Measurements from ENCODE around the gene PTPRA.
A peak's percentile ranks its signal among the peaks of the same experiment; 100 is the strongest.

Gene PTPRA

DNA sequence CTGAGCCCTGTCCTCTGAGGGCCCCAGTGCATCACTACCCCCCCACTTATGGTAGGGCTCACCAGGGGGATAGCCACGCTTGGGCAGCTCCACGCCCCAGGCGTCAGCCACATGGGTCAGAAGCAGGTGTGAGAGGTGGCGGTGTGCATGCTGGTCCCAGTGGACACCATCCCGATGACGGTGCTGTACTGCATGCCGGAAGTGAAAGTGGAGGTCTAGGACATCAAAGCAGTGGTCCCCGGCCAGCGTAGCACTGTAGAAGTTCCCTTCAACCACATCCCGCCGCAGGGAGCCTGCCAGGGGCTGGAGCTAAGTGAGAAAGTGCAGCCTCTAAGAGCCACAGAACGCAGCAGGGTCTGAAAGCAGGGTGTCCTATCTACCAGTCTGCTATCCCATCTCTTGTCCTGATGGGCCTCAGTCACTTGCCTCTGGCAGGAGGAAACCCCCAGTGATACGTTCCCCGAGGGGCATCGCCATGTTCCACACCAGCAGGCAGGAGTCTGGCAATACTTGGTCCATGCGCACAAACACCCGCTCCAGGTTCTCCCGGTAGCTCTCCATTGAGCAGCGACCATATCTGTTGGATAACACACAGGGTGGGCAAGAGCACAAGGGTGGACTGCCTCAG is 35.0 kb upstream of the PTPRA start:
- Histone ChIP-seq H3K4me3 (ENCODE audit: low read depth, low read length) (no peak overlapping the region), H3K27me3 (ENCODE audit: control insufficient read depth, insufficient read depth, low read length) (peaks cover 14% of the 10 kb centered on the region), H3K27ac (ENCODE audit: low read depth, low read length) (no peak overlapping the region), H3K9me3 (ENCODE audit: control insufficient read depth, insufficient read depth, low read length) (no peaks in the 10 kb centered on the region), H3K4me1 (ENCODE audit: control insufficient read depth, insufficient read depth, low read length) (0 out of 2 replicates have a peak, but pooled peaks cover 3% of the 10 kb centered on the region), H3K9ac (ENCODE audit: low read depth, low read length) (no peak overlapping the region), H3K36me3 (ENCODE audit: control insufficient read depth, insufficient read depth, low read length) (no peaks in the 10 kb centered on the region)

DNA sequence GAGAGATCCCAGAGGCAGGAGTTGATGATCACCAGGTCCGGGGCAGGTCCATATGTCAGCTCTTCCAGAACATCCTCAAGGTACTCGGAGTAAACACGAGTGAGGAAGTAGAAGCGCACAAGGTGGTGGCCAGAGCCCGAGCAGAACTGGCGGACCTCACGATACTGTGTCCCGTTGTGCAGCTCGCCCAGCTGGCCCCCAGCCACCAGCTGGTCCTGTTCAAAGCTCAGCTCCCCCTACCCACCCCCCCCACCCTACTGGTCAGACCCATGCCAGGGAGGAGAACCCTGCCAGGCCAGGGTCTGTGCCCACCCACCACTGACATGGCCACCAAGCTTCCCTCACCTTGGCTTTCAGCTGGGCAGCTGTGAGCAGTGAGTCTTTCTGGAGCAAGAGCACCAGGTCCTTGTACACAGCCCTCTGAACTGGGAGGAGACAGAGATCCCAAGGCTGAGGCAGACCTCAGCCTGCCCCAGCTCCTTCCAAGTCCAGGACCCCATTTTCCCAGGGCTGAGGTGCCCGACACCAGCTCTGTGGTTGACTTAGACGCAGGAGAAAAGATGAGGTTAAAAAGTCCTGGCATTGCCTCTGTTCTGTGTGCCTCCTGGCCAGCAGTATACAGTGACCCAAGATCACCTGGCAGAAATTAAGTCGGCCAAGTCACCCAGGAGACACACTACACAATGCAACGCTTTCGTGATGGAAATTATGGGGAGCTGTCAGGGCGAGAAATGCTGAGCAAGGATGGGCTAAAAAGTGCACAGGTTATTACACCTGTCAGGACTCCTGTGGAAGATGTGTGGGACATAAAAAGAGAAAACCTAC is 34.2 kb upstream of the PTPRA start:
- H3K4me1 ChIP-seq (ENCODE audit: control insufficient read depth, insufficient read depth, low read length) = 0 out of 2 replicates have a peak, but pooled peaks cover 3% of the 10 kb centered on the region
- no peaks in the 10 kb centered on the region for H3K36me3 ChIP-seq (ENCODE audit: control insufficient read depth, insufficient read depth, low read length)
- no peak overlapping the region for H3K4me3 ChIP-seq (ENCODE audit: low read depth, low read length)
- H3K9ac ChIP-seq (ENCODE audit: low read depth, low read length) = no peak overlapping the region
- no peak overlapping the region for H3K27ac ChIP-seq (ENCODE audit: low read depth, low read length)
- H3K27me3 ChIP-seq (ENCODE audit: control insufficient read depth, insufficient read depth, low read length) = peaks cover 14% of the 10 kb centered on the region
- no peaks in the 10 kb centered on the region for H3K9me3 ChIP-seq (ENCODE audit: control insufficient read depth, insufficient read depth, low read length)

DNA sequence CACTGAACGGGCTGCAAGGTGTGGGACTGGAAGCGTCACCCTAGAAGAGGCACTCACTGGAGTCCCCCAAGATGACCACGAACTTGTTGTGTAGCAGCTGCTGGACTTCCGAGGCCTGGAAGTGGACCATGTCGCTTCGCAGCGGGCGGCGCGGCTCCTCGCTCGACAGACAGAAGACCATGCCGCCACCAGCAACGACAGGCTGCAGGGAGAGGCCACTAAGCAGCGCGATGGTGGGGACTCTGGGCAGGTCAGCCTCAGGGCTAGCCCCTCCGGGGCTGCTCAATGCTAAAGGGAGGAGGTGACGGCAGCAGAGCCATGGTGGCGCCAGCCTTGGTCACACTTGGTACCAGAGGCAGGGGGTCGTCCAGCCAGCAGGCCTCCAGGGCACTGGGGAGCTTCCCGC is 33.5 kb upstream of the PTPRA start:
- Histone ChIP-seq H3K9me3 (ENCODE audit: control insufficient read depth, insufficient read depth, low read length) (no peaks in the 10 kb centered on the region), H3K27ac (ENCODE audit: low read depth, low read length) (no peak overlapping the region), H3K9ac (ENCODE audit: low read depth, low read length) (no peak overlapping the region)

DNA sequence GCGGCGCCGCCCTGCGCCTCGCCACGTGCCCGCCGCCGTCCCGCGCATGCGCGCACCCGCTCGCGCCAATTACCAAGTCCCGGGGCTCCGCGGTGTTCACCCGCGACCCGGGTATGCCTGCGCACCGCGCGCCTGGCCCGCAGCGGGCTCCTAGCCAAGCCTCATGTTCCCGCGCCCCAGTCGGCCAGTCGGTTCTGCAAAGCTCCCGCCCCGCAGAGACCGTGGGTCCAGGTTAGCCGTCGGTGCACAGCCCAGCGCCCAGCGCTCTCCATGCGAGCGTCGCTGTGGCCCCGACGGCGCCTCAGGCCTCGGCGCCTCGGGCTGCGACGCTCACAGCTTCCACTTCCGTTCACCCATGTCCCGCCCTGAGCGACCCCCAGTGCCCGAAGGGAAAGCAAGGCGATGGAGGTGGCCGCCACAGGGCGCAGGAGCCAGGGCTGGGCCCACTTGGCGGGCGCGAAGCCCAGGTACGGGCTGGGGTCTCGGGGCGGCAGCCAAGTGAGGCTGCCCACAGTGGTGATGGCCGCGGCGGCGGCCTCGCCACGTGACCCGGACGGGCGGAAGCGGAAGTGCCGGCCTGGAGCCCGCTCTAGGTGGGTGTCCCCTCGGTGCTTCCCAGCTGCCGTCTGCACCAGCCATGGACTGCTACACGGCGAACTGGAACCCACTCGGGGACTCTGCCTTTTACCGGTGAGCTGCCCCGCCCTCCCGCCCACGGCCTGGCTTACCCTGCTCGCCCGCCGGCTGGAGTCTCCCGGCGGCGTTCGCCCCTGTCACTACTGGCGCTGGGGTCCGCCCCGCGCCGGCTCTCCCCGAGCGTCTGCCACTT is 32.9 kb upstream of the PTPRA start, which contains the start of the genes PCED1A and VPS16:
TSS of gene PCED1A (minus strand) at position 518 of the 829 bp plus-strand sequence. CDS start 743 bp downstream, outside the sequence.
TSS of gene VPS16 (plus strand) at position 608 of the 829 bp plus-strand sequence. CDS start at position 638, 30 bp downstream.
- Histone ChIP-seq H3K9me3 (ENCODE audit: control insufficient read depth, insufficient read depth, low read length) (no peaks in the 10 kb centered on the region), H3K27me3 (ENCODE audit: control insufficient read depth, insufficient read depth, low read length) (peaks cover 14% of the 10 kb centered on the region), H3K4me1 (ENCODE audit: control insufficient read depth, insufficient read depth, low read length) (0 out of 2 replicates have a peak, but pooled peaks cover 3% of the 10 kb centered on the region), H3K27ac (ENCODE audit: low read depth, low read length) (no peak within 1 kb of the TSS), H3K36me3 (ENCODE audit: control insufficient read depth, insufficient read depth, low read length) (no peaks in the 10 kb centered on the region), H3K4me3 (ENCODE audit: low read depth, low read length) (peak within 1 kb of the TSS; percentile 84), H3K9ac (ENCODE audit: low read depth, low read length) (peak within 1 kb of the TSS; percentile 68)

More for the DNA sequence above, 33.5 kb upstream of the PTPRA start:
- Histone ChIP-seq H3K4me1 (ENCODE audit: control insufficient read depth, insufficient read depth, low read length) (0 out of 2 replicates have a peak, but pooled peaks cover 3% of the 10 kb centered on the region), H3K36me3 (ENCODE audit: control insufficient read depth, insufficient read depth, low read length) (no peaks in the 10 kb centered on the region), H3K4me3 (ENCODE audit: low read depth, low read length) (peak overlapping the region; percentile 84; the same call in 1 of the 2 replicates), H3K27me3 (ENCODE audit: control insufficient read depth, insufficient read depth, low read length) (peaks cover 14% of the 10 kb centered on the region)

DNA sequence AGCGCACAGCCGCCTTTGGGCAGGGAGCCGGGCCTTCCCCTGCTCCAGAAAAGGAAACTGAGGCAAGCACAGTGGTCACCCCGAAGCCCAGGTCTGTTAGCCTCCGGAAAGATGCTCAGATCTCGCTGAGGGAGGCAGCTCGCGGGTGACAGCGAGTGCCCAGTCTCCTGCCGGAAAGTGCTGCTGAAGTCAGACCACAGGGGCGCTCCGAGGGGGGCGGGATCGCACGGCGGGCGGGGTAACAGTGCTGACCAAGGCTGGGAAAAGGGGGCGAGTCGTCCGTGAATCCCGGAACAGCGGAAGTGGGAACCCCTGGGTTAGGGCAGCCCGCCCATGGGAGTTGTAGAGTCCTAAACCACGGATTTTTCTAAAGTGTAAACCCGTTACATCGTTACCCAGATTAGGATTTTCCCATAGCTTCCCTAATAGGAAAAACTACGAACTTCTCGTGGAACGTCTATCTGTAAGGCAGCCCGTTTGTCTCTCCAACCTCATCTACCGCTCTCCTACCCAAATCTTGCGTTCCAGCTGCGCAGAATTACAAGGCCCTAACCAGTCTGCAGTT is 32.2 kb upstream of the PTPRA start:
- Histone ChIP-seq H3K9me3 (ENCODE audit: control insufficient read depth, insufficient read depth, low read length) (no peaks in the 10 kb centered on the region), H3K36me3 (ENCODE audit: control insufficient read depth, insufficient read depth, low read length) (no peaks in the 10 kb centered on the region), H3K9ac (ENCODE audit: low read depth, low read length) (no peak overlapping the region), H3K4me3 (ENCODE audit: low read depth, low read length) (peak overlapping the region; percentile 84), H3K27ac (ENCODE audit: low read depth, low read length) (no peak overlapping the region), H3K4me1 (ENCODE audit: control insufficient read depth, insufficient read depth, low read length) (0 out of 2 replicates have a peak, but pooled peaks cover 3% of the 10 kb centered on the region), H3K27me3 (ENCODE audit: control insufficient read depth, insufficient read depth, low read length) (peaks cover 14% of the 10 kb centered on the region)

DNA sequence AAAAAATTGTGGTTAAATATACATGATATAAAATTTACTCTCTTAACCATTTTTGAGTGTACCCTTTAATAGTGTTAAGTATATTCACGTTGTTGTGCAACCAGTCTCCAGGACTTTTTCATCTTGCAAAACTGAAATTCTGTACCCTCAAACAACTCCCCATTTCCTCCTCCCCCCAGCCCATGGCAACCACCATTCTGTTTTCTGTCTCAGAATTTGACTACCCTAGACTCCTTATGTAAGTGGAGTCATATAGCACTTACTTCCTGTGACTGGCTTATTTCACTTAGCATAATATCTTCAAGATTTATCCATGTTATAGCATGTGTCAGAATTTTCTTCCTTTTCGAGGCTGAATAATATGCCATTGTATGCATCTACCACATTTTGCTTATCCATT is 27.7 kb upstream of the PTPRA start:
- Histone ChIP-seq H3K4me1 (ENCODE audit: control insufficient read depth, insufficient read depth, low read length) (0 out of 2 replicates have a peak, but pooled peaks cover 3% of the 10 kb centered on the region), H3K9ac (ENCODE audit: low read depth, low read length) (no peak overlapping the region), H3K36me3 (ENCODE audit: control insufficient read depth, insufficient read depth, low read length) (no peaks in the 10 kb centered on the region), H3K27me3 (ENCODE audit: control insufficient read depth, insufficient read depth, low read length) (no peaks in the 10 kb centered on the region; the same call in none of the 2 replicates), H3K9me3 (ENCODE audit: control insufficient read depth, insufficient read depth, low read length) (no peaks in the 10 kb centered on the region), H3K27ac (ENCODE audit: low read depth, low read length) (no peak overlapping the region), H3K4me3 (ENCODE audit: low read depth, low read length) (no peak overlapping the region)

DNA sequence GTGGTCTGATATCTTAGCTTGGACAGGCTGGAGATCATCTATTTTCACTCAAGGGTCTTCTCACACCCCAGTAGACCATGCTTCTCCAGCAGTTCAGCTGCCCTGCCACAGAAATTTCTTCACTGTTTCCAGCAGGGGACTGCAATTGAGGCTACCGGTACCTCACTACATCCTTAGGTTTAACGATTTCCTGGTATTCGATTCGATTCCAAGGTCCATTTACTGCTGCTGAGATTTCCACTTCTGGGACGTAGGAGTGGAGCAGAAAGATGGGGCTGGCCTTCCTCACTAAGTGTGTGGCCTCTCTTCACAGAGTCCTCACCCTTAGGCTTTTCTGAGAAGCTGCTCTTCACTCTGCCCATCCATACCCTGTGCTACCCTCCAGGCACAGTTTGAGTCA is 26.6 kb upstream of the PTPRA start:
- H3K4me3 ChIP-seq (ENCODE audit: low read depth, low read length) = no peak overlapping the region
- H3K9ac ChIP-seq (ENCODE audit: low read depth, low read length) = no peak overlapping the region

DNA sequence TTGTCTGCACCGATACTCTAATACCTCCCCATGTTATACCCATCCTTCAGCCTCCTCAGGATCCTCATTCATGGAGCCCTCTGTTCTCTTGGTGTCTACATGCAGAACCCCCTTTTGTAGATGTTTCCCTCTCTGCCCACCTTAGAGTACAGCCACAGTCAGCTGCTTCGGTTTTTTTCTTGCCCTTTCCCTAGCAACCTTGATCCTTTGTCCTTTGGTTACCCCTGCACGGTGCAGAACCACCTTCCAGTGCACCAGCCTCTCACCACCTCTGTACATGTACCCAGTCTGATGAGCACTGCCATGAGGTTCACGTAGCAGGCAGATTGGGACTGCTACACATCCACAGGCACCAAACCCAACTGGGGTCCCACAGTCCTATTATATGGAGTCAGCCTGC is 25.5 kb upstream of the PTPRA start:
- Histone ChIP-seq H3K27me3 (ENCODE audit: control insufficient read depth, insufficient read depth, low read length) (no peaks in the 10 kb centered on the region; the same call in 1 of the 2 replicates), H3K9me3 (ENCODE audit: control insufficient read depth, insufficient read depth, low read length) (no peaks in the 10 kb centered on the region), H3K9ac (ENCODE audit: low read depth, low read length) (no peak overlapping the region), H3K27ac (ENCODE audit: low read depth, low read length) (no peak overlapping the region), H3K4me3 (ENCODE audit: low read depth, low read length) (no peak overlapping the region), H3K36me3 (ENCODE audit: control insufficient read depth, insufficient read depth, low read length) (no peaks in the 10 kb centered on the region), H3K4me1 (ENCODE audit: control insufficient read depth, insufficient read depth, low read length) (no peaks in the 10 kb centered on the region)

More for the DNA sequence above, 26.6 kb upstream of the PTPRA start:
- no peak overlapping the region for H3K27ac ChIP-seq (ENCODE audit: low read depth, low read length)
- no peaks in the 10 kb centered on the region for H3K36me3 ChIP-seq (ENCODE audit: control insufficient read depth, insufficient read depth, low read length)
- H3K4me1 ChIP-seq (ENCODE audit: control insufficient read depth, insufficient read depth, low read length) = no peaks in the 10 kb centered on the region
- H3K27me3 ChIP-seq (ENCODE audit: control insufficient read depth, insufficient read depth, low read length) = no peaks in the 10 kb centered on the region; the same call in 1 of the 2 replicates
- no peaks in the 10 kb centered on the region for H3K9me3 ChIP-seq (ENCODE audit: control insufficient read depth, insufficient read depth, low read length)

DNA sequence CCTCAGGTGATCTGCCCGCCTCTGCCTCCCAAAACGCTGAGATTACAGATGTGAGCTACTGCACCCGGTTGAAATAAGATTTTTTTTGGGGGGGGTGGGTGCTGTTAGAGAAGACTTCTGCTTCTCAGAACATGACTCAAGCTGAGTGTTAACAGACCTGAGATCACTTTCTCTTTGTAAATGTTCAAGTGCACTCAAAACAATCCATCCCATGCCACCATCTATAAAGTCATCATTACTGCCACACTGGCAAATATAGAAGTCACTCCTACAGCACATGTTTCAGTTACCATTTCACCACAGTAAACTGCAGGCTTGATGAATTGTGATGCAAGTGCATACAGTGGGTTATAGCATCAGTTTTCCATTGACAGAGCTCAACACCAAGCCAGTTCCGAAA is 23.8 kb upstream of the PTPRA start:
- no peaks in the 10 kb centered on the region for H3K36me3 ChIP-seq (ENCODE audit: control insufficient read depth, insufficient read depth, low read length)
- no peaks in the 10 kb centered on the region for H3K9me3 ChIP-seq (ENCODE audit: control insufficient read depth, insufficient read depth, low read length)
- no peak overlapping the region for H3K4me3 ChIP-seq (ENCODE audit: low read depth, low read length)
- no peak overlapping the region for H3K27ac ChIP-seq (ENCODE audit: low read depth, low read length)
- H3K27me3 ChIP-seq (ENCODE audit: control insufficient read depth, insufficient read depth, low read length) = no peaks in the 10 kb centered on the region; the same call in 1 of the 2 replicates
- no peak overlapping the region for H3K9ac ChIP-seq (ENCODE audit: low read depth, low read length)
- no peaks in the 10 kb centered on the region for H3K4me1 ChIP-seq (ENCODE audit: control insufficient read depth, insufficient read depth, low read length)

DNA sequence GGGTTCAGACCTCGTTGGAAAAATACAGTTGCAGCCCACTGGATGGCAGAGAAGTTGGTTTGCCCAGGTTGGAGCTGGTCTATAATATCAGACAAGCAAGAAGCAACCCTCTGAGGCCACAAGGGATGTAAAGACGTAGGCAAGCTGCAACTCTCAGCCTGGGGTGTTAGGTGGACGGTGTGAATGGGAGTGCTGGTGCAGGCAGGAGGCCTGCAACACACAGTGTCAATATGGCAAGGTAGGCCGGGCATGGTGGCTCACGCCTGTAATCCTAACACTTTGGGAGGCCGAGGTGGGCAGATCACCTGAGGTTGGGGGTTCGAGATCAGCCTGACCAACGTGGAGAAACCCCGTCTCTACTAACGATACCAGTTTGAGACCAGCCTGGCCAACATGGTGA is 22.2 kb upstream of the PTPRA start:
- Histone ChIP-seq H3K27me3 (ENCODE audit: control insufficient read depth, insufficient read depth, low read length) (no peaks in the 10 kb centered on the region; the same call in 1 of the 2 replicates), H3K9ac (ENCODE audit: low read depth, low read length) (no peak overlapping the region), H3K36me3 (ENCODE audit: control insufficient read depth, insufficient read depth, low read length) (no peaks in the 10 kb centered on the region), H3K4me3 (ENCODE audit: low read depth, low read length) (no peak overlapping the region), H3K4me1 (ENCODE audit: control insufficient read depth, insufficient read depth, low read length) (no peaks in the 10 kb centered on the region), H3K27ac (ENCODE audit: low read depth, low read length) (no peak overlapping the region), H3K9me3 (ENCODE audit: control insufficient read depth, insufficient read depth, low read length) (no peaks in the 10 kb centered on the region)
